RCC 7860 (cell line): ENCODE results near the gene VDR.

Experiments used
- DNase-seq: peaks from one replicate; pipeline ENCODE4 v3.0.0-alpha.2; 2015; ENCODE audit warnings: low spot score
- FAIRE-seq: peaks from 2 replicates; lab custom pipeline; 2012; peaks lifted over from hg19 to GRCh38; lab: Jason Lieb, UNC

VDR gene

DNA sequence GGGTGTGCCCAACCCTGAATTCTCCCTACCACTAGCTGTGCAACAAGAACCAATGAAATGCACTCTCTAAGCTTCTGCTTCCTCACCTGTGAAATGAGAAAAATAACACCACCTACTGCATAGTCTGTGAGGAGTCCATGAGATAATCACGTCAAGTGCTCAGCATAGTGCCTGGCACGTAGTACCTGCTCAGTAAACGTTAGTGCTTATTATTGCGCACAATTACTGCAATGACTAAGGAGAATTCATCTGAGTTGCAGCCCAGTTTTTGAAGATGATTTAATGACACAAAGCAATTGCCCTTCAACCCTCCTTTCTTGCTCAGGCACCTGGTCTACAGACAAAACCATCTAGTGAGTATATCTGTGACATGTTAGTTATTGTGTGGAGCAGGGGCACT lies 8.8 kb downstream of the VDR start:
- no peak for FAIRE-seq
- no peak for DNase-seq

DNA sequence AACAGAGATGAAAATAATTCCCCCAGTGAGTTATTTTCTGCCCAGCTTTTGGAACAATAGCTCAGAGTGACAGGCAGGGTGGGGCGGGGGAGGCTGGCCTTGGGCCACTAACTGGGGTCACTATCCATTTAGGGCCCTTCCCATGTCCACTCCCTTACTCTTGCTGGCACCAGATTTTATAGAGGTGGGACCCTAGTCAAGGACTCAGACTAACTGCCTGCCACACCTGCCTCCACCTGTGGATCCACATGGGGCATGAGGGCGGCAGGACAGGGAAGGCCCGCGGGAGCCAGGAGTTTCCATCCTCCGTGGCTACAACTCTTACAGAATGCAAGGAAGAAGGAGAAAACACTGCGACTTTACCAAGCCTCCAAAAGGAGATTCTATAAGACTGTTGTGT lies 10.1 kb downstream of the VDR start:
- no peak for DNase-seq
- no peak for FAIRE-seq

- DNase-seq: no peak
- FAIRE-seq: no peak
These were observed 10.7 kb downstream of the VDR start for GRCh38 chr12:47894068-47894467.

GRCh38 chr12:47892819-47893218 lies 12.0 kb downstream of the VDR start:
- no peak for FAIRE-seq
- DNase-seq: no peak

- no peak for FAIRE-seq
- DNase-seq: no peak
These were observed 13.4 kb downstream of the VDR start for GRCh38 chr12:47891356-47891755.

DNA sequence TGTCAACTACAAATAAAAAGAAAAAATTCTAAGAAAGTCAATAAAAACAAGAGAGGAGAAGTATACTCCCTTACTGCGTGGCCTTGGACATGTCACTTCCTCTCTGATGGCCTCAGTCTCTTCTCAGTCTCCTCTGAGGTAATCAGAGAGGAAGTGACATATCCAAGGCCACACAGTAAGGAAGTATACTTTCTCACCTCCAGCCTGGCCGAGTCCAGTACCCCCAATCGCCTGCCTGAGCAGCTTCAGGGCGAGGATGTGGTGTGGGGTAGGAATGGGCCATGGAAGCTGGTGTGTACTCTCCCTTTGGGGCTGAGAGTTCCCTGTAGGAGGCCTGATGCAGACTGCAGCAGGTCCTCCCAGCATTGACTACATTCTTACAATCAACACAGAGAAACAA lies 15.8 kb downstream of the VDR start:
- DNase-seq (no peak), FAIRE-seq (no peak)

GRCh38 chr12:47888153-47888819 lies 16.5 kb downstream of the VDR start:
- FAIRE-seq (no peak), DNase-seq (no peak)

GRCh38 chr12:47887529-47887928 lies 17.3 kb downstream of the VDR start:
- DNase-seq: no peak

DNA sequence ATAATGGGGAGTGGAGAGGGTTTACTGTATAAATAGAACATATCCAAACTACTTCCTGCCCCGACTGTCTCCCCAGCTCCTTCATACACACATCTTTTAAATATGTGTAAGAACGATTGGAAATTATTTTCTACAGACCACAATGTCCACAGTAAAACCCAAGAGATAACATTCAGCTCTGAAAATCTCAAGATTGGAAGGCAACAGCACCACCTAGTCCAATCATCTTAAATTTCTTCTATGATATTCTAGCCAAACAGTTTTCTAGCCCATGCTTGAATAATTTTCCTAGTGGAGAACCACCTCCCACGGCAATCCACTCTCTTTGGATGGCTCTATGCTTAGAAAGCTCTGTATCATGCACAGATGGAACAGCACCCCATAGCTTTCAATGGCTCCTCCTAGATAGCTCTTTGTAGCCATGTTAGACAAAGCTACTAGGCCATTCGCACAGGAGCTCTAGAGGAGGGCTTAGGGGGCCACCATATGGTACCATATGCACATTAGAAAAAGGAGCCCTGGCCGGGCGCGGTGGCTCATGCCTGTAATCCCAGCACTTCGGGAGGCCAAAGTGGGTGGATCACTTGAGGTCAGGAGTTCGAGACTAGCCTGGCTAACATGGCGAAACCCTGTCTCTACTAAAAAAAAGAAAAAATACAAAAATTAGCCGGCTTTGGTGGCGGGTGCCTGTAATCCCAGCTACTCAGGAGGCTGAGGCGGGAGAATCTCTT lies 18.1 kb downstream of the VDR start:
- no peak for FAIRE-seq
- DNase-seq: no peak

More at GRCh38 chr12:47887529-47887928, 17.3 kb downstream of the VDR start:
- no peak for FAIRE-seq

DNA sequence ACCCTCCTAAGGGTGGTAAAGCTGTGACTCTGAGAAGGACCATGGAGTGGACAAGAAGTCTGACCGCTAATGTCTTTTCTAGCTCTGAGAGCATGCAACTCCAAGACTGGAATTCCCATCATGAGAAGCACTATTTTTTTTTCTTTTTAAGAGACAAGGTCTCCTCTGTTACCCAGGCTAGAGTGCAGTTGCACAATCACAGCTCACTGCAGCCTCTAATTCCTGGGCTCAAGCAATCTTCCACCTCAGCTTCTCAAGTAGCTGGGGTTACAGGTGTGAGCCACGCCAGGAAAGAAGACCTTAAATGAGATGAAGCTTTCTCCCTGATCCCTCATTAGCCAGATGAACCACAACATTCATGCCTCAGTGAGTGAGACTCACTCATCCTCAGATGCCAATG lies 19.2 kb downstream of the VDR start:
- DNase-seq: no peak
- no peak for FAIRE-seq

GRCh38 chr12:47885012-47885501 lies 19.7 kb downstream of the VDR start:
- FAIRE-seq: no peak
- DNase-seq: no peak

DNA sequence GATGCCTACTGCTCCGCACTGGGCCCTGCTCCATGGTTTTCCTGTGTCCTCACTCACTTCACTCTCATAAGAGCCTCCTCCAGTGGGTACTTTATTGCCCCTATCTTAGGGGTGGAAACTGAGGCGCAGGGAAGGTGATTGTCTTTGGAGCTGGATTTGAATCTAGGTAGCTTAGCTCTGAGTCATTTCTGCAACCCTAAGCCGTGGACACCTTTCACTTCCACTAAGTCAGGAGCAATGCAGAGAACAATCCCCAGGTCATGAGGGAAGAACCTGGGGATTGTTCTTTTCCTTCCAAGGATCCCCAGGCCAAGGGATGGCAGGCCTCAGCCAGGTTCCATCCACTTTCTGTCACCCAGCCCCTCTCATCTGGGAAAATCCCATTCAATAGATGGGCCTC lies 20.3 kb downstream of the VDR start:
- FAIRE-seq: no peak

DNA sequence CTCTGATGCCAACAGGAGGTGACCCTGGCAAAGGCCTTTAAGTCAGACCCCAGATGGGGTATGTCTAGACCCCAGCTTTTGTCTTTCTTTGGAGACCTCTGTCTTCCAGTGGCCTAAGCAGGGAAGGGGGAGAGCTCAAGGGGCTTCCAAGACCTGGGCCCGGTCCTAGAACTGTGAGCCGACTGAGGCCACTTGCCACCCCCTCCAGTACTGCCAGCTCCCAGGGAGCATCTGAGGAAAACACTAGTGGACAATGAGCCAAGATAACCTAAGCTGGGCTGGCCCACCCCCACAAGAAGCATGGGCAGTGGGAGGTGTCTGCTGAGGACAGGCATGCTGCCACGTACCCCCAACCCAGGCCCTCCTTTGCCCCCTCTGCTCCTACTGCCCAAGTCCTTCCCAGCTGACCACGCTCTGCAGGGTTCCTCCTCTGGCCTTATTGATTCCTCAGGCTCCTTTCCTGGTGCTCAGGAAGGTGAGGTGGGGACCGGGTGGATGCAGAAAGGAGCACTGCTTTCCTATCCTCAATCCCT lies 21.1 kb downstream of the VDR start:
- FAIRE-seq (no peak), DNase-seq (no peak)

More for the DNA sequence above, 20.3 kb downstream of the VDR start:
- DNase-seq: no peak

DNA sequence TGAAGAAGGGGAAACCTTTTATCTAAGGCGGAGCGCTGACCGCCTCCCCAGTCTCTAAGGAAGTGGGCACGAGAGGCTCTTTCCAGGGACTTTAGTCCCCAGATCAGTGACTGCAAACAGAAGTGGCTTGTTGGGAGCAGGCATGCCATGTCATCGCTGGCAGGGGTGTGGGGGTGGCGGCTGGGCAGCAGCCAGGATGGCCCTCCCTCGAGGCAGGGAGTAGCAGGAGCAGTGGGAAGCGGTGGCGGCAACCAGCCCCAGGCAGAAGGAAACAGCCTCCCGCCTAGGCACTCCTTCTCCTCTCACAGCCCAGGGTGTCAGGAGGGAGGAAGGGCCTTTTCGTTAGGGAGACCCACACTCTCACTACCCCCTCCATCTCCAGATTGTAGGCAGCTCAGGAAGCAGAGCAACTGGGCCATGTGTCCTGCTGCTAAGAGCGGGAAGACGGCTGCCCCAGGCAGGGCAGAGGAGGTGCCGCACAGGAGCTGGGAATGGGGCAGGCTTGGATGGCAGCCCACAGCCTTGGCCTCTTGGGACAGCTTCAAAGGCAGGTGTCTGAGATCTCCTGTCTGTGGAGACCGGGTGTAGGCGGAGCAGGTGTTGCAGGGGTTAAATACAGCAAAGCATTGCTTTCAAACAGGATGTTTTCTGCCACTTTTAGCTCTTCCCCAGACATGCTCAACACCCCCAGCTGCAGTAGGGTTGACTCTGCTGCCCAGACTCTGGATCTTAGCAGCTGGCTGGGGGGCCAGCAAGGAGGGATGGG lies 21.8 kb downstream of the VDR start:
- no peak for DNase-seq
- no peak for FAIRE-seq

DNA sequence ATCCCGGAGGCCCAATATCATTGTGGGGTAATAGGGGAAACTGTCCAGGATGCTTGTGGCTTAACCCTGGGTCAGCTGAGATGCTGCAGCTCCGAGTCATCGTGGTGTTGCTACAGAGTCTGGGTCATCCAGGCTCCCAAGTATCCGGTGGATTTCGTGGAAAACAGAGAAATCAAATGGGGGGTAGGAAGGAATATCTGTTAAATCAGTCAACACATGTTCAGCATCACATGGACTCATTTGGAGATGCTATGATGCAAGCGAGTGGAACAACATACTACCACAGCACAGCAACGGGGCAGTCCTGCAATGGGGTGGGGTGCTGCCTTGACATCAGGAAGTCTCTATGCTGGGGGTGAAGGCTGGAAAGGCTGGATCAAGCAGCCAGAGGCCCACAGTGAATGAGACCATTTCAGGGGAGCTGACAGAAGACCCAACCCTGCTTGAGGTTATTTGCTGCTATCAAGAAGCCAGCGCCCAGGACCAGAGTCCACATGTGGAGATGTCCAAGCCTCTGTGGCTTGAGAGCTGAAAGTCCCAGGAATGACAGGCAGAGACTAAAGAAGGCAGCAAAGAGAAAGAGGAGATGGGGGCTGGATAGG lies 22.9 kb downstream of the VDR start:
- DNase-seq (peak; percentile 62), FAIRE-seq (no peak)

DNA sequence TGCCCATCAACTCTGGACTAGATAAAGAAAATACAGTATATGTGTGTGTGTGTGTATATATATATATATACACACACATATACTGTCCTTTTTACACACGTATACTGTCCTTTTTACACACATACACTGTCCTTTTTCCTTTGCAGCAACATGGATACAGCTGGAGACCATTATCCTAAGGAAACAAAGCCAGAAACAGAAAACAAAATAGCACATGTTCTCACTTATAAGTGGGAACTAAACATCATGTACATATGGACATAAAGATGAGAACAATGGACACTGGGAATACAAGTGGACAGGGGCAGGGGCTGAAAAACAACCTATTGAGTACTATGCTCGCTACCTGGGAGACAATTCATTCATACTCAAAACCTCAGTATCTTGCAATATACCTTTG lies 23.7 kb downstream of the VDR start:
- DNase-seq: no peak
- FAIRE-seq: no peak

- FAIRE-seq: no peak
These were observed 25.8 kb downstream of the VDR start for GRCh38 chr12:47878918-47879481.

DNA sequence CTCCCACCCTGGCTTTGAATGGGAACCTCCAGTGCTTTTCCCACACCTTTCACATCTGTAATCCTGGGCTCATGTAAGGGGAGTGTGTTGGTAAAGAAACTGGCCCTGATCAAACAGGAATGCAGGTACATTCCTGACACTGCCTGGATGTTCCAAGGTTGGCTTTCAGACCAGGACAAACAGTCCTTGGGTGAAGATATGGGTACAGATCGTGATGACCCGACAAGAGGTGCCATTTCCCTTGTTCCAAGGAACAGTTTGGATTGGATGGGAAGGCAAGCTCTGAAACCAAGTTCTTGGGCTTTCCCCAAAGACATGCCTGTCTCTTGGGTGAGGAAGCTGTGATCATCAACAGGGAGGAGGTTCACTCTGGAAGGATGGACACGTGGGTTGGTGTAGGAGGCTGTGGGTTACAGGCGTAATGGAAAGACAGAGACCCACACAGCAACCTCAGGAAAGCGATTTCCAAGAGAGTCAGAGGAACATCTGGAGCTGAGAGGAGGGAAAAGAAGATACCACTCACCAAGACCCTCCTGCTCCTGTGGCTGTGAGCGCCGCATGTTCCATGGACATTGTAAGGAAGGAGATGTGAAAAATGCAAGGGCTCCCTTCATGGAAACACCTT lies 26.4 kb downstream of the VDR start:
- DNase-seq: no peak
- FAIRE-seq: no peak

More at GRCh38 chr12:47878918-47879481, 25.8 kb downstream of the VDR start:
- DNase-seq: no peak

GRCh38 chr12:47877081-47877480 lies 27.7 kb downstream of the VDR start:
- DNase-seq (no peak), FAIRE-seq (no peak)

GRCh38 chr12:47876440-47876960 lies 28.3 kb downstream of the VDR start:
- FAIRE-seq (no peak), DNase-seq (no peak)
